Common myeloid progenitor, CD34-positive (primary cell): ENCODE measurements around the gene KRT6C. TPM values are rescaled to one million over a fixed set of nuclear protein-coding genes. Genes with fewer than 3 reads are reported as not detected.

Source experiments
- CTCF ChIA-PET: fragments of 350-600 bp; sonication (Branson Sonifier 250); formaldehyde crosslinking; loops from one replicate; lab custom pipeline; 2021; ENCODE audit warnings: antibody characterized with exemption; lab: Charles Lee
- POLR2A ChIA-PET: fragments of 350-600 bp; sonication (Branson Sonifier 250); formaldehyde crosslinking; loops from one replicate; lab custom pipeline; 2021; ENCODE audit warnings: antibody characterized with exemption; lab: Charles Lee
- DNase-seq, 3 donors: peaks; one replicate each; pipeline versions ENCODE4 v3.0.0 to v3.0.0-alpha.2; 2013
- H3K27ac ChIP-seq, 2 experiments: 1 replicate in 1 of 2; 2 replicates in 1 of 2; pipeline ENCODE4 v1.7.0; 2013; ENCODE audit warnings: inconsistent platforms in 2 of 2, low read length in 2 of 2, mild to moderate bottlenecking in 2 of 2, low read depth in 1 of 2, moderate library complexity in 1 of 2; ENCODE audit not compliant: severe bottlenecking in 2 of 2, insufficient read depth in 1 of 2, poor library complexity in 1 of 2
- H3K27me3 ChIP-seq, 5 experiments: replicated peaks in 2 of 5; 1 replicate in 3 of 5; 2 replicates in 2 of 5; pipeline versions ENCODE4 v1.6.1 to v1.7.0; 2013; ENCODE audit warnings: low read length in 4 of 5, mild to moderate bottlenecking in 2 of 5, moderate library complexity in 2 of 5, inconsistent platforms in 1 of 5; ENCODE audit not compliant: insufficient read depth in 5 of 5, control insufficient read depth in 4 of 5
- H3K36me3 ChIP-seq, 4 experiments: 1 replicate in 2 of 4; 2 replicates in 2 of 4; pipeline versions ENCODE4 v1.6.1 to v1.7.0; 2013; ENCODE audit warnings: low read length in 3 of 4, control low read depth in 1 of 4, mild to moderate bottlenecking in 1 of 4; ENCODE audit not compliant: control insufficient read depth in 4 of 4, insufficient read depth in 4 of 4
- H3K4me1 ChIP-seq, 4 experiments: 1 replicate in 3 of 4; 2 replicates in 1 of 4; pipeline versions ENCODE4 v1.6.1 to v1.7.1; 2013; ENCODE audit warnings: low read length in 3 of 4, mild to moderate bottlenecking in 3 of 4, control low read depth in 1 of 4, inconsistent platforms in 1 of 4, moderate library complexity in 1 of 4; ENCODE audit not compliant: control insufficient read depth in 4 of 4, insufficient read depth in 4 of 4; ENCODE audit errors: control extremely low read depth in 1 of 4
- H3K4me3 ChIP-seq, 7 experiments: 1 replicate in 4 of 7; 2 replicates in 3 of 7; pipeline versions ENCODE4 v1.5.1 to v1.7.0; 2013; ENCODE audit warnings: mild to moderate bottlenecking in 7 of 7, low read length in 6 of 7, moderate library complexity in 6 of 7, inconsistent platforms in 2 of 7, low read depth in 2 of 7, control low read depth in 1 of 7; ENCODE audit not compliant: insufficient read depth in 4 of 7, control insufficient read depth in 1 of 7; ENCODE audit errors: extremely low read depth in 1 of 7
- H3K9me3 ChIP-seq, 5 experiments: 1 replicate in 4 of 5; 2 replicates in 1 of 5; pipeline versions ENCODE4 v1.6.1 to v1.7.1; 2013; ENCODE audit warnings: low read length in 4 of 5, mild to moderate bottlenecking in 2 of 5, inconsistent platforms in 1 of 5, low read depth in 1 of 5, moderate library complexity in 1 of 5; ENCODE audit not compliant: control insufficient read depth in 4 of 5, insufficient read depth in 2 of 5; ENCODE audit errors: control extremely low read depth in 1 of 5
- WGBS: methylation state at CpG from one replicate; pipeline ENCODE4 v1.1.5; 2013; ENCODE audit not compliant: insufficient coverage; 5-methylcytosine and 5-hydroxymethylcytosine counted together
- polyA plus RNA-seq: library from polyadenylated mRNA; unstranded; fragments of 120-200 nt; gene quantifications from one replicate; pipeline ENCODE4 v1.2.1, GENCODE V29; 2013

KRT6C gene
- polyA plus RNA-seq: not detected

- CTCF ChIA-PET: no interaction called here
- no peaks in the 10 kb centered on the region for H3K36me3 ChIP-seq
These were observed at the start of gene KRT6C for GRCh38 chr12:52473768-52474167. KRT6C (minus strand) TSS chr12:52473805; CDS start chr12:52473737, 68 bp downstream.

DNA sequence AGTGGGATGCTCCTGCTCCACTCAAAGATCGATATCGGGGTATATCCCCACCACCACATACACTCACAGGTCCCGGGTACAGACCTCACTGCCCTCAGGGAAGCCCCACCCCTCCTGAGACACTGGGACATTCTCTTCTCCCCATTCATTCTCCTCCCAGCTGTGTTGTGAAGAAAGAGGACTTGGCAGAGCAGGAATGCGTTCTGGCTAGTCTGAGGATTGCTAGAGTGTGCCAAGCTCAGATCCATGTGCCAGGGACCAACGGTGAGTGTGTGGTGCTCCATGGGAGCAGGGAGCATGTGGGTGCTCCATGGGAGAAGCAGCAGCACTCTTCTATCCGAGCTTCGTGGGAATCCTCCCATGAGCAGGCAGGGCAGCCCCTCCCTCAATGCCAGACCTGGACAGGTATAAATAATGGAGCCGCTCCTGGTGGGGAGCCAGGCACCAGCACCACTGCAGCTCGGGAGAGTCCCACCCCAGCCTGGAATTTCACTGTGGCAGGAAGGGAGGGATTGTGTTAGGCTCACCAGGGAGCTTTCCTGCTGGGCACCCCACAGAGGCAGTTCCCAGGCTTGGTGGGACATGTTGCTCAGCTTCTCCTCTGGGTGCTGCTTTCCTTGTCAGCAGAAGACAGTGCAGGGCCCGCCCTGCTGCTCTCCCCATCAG is 48.9 kb upstream of the KRT6C start:
- H3K4me3 ChIP-seq: no peak overlapping the region
- H3K9me3 ChIP-seq: no peaks in the 10 kb centered on the region
- no peaks in the 10 kb centered on the region for H3K36me3 ChIP-seq
- DNase-seq: no peak
- no peak overlapping the region for H3K27ac ChIP-seq
- CTCF ChIA-PET: interaction anchor here (1.0 to 1.6 kb wide), 3 partner anchors 10 to 131 kb away, joined by 3 to 4 read pairs (median 3); no protein-coding TSS in a partner anchor
- WGBS: 90% methylated on average over 7 of the region's 10 CpGs
- POLR2A ChIA-PET: no interaction called here
- H3K27me3 ChIP-seq: peaks cover 0 to 15% (median 6%) of the 10 kb centered on the region in 5 experiments
- H3K4me1 ChIP-seq: no peaks in the 10 kb centered on the region

More at GRCh38 chr12:52473768-52474167, at the start of gene KRT6C:
- H3K27me3 ChIP-seq: peaks cover 0 to 4% (median 0%) of the 10 kb centered on the region in 5 experiments
- H3K27ac ChIP-seq: no peak within 1 kb of the TSS
- H3K9me3 ChIP-seq: peaks cover 0 to 6% (median 0%) of the 10 kb centered on the region in 5 experiments
- POLR2A ChIA-PET: no interaction called here
- H3K4me1 ChIP-seq: no peaks in the 10 kb centered on the region
- DNase-seq: no peak
- WGBS: 86% methylated on average over 3 of the region's 4 CpGs
- H3K4me3 ChIP-seq: no peak within 1 kb of the TSS

DNA sequence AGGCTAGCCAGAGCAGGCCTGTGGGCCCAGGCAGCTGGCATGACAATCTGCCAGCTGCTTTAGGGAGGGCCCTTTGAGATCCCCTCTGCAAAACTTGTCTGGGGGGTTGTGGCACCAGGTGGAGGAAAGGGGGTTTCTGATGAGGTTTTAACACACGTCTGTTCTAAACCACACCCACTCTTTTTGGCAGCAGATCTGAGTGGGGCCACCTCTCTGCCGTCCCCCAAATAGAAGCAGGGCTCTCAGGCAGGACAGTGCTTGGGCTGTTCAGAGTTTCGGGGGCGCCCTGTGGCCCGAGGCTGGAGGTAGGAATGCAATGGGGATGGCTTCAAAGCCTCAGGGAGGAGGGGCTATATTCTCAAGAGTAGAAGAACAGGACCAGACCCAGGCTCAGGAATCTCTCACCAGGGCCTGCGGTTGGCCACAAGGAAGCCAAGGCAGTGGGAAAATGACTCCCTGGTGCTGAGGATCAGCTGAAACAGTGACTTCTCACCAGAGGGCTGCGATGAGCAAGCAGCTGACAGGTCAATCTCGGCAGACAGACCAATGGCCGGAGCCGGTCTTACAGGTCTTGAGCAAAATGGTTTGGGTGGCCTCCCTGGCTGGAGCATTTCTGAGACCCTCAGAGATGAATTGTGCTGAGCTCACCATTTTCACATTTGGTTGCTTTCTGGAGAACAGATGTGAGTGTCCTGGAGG is 48.1 kb upstream of the KRT6C start:
- peaks cover 0 to 15% (median 6%) of the 10 kb centered on the region in 5 experiments for H3K27me3 ChIP-seq
- 85% methylated on average over 10 of the region's 10 CpGs for WGBS
- DNase-seq: no peak
- H3K4me3 ChIP-seq: no peak overlapping the region
- ChIA-PET POLR2A (no interaction called here), CTCF (interaction anchor here (0.6 to 1.6 kb wide), 3 partner anchors 15 to 131 kb away, joined by 3 to 4 read pairs (median 4); no protein-coding TSS in a partner anchor)
- no peaks in the 10 kb centered on the region for H3K4me1 ChIP-seq
- H3K9me3 ChIP-seq: no peaks in the 10 kb centered on the region
- no peaks in the 10 kb centered on the region for H3K36me3 ChIP-seq
- H3K27ac ChIP-seq: no peak overlapping the region

GRCh38 chr12:52521175-52521567 is 47.6 kb upstream of the KRT6C start:
- Histone ChIP-seq H3K27me3 (peaks cover 0 to 18% (median 4%) of the 10 kb centered on the region in 5 experiments), H3K9me3 (no peaks in the 10 kb centered on the region), H3K4me1 (no peaks in the 10 kb centered on the region), H3K27ac (no peak overlapping the region), H3K4me3 (no peak overlapping the region), H3K36me3 (no peaks in the 10 kb centered on the region)
- CTCF ChIA-PET: interaction anchor here (0.6 to 1.6 kb wide), 3 partner anchors 14 to 130 kb away, joined by 4 read pairs; no protein-coding TSS in a partner anchor
- no peak for DNase-seq
- POLR2A ChIA-PET: no interaction called here
- 92% methylated on average over 9 of the region's 10 CpGs for WGBS

GRCh38 chr12:52519826-52520662 is 46.4 kb upstream of the KRT6C start, which contains the start of gene KRT5:
KRT5 (minus strand) TSS chr12:52520394; CDS start chr12:52520296, 98 bp downstream.
- Histone ChIP-seq H3K9me3 (no peaks in the 10 kb centered on the region), H3K4me1 (no peaks in the 10 kb centered on the region), H3K27ac (no peak within 1 kb of the TSS), H3K27me3 (peaks cover 0 to 18% (median 6%) of the 10 kb centered on the region in 5 experiments), H3K36me3 (no peaks in the 10 kb centered on the region), H3K4me3 (no peak within 1 kb of the TSS)
- ChIA-PET CTCF (no interaction called here), POLR2A (no interaction called here)
- 94% methylated on average over 29 of the region's 29 CpGs for WGBS
- DNase-seq: no peak

GRCh38 chr12:52519387-52519703 is 45.7 kb upstream of the KRT6C start:
- Histone ChIP-seq H3K4me1 (no peaks in the 10 kb centered on the region), H3K27ac (no peak overlapping the region), H3K27me3 (peaks cover 0 to 18% (median 7%) of the 10 kb centered on the region in 5 experiments), H3K4me3 (no peak overlapping the region), H3K9me3 (no peaks in the 10 kb centered on the region), H3K36me3 (no peaks in the 10 kb centered on the region)
- POLR2A ChIA-PET: no interaction called here
- no peak for DNase-seq
- whole genome bisulfite sequencing: 97% methylated on average over 3 of the region's 3 CpGs
- CTCF ChIA-PET: no interaction called here
